GM21786 (cell line): ENCODE measurements around the gene TRPM3.

Experiments
- ATAC-seq: cut with Tn5 transposase; IDR thresholded peaks from one replicate; pipeline ENCODE4 v1.9.1; 2021; ENCODE audit not compliant: unreplicated experiment

Gene TRPM3

DNA sequence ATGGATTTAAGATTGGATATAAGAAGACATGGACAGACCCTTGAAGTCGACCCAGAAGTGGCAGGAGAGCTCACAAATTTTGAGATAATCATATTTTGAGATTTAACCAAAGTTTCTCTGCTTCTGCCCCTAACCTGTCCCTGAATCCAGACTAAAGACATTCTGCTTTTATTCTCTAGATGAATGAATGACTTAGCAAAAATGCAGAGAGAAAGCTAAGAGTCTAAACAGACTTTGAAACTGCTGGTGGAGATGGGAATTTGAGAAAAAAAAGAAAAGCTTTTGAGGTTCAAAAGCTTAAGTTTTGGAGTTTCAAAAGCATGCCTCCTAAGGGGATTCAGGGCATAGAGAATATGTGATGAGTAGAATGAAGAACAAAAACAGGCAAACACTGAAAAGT is 621.8 kb downstream of the TRPM3 start:
- no peak for ATAC-seq

DNA sequence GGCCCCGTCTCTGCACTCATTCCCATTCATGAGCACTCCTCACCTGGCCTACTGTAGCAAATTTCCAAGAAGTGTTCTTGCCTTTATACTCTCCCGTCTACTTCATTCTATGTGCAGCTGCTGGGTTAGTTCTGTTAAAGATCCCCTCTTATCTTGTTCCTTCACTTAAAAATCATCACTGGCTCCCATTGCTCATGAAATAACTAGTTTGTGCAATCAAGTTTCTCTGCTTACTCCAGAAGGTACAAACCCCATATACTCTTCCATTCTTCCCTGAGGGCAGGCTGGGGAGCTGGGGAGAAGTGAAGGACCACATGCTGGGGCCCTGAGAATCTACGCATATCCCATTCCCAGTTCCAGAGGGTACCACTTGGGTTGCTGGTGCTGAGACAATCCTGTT is 622.6 kb downstream of the TRPM3 start:
- ATAC-seq, result no peak

DNA sequence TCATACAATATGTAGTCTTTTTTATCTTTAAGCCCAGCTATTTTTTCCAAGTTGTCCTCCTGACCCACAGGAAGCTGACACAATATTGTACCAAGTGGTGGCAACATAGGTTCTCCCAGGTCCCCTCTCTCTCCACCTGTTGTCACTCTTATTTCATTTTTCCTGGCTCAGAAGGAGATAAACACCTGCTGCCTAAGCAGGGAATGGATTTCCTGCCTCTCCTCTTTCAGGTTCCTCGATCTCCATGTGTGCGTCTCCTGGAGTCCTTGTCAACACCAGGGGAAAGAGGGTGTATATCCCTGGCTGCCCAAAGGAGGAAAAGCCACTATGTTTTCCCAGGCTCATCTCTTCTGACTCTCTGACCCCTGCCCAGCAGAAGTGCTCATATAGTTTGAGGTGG is 625.2 kb downstream of the TRPM3 start:
- no peak for ATAC-seq

DNA sequence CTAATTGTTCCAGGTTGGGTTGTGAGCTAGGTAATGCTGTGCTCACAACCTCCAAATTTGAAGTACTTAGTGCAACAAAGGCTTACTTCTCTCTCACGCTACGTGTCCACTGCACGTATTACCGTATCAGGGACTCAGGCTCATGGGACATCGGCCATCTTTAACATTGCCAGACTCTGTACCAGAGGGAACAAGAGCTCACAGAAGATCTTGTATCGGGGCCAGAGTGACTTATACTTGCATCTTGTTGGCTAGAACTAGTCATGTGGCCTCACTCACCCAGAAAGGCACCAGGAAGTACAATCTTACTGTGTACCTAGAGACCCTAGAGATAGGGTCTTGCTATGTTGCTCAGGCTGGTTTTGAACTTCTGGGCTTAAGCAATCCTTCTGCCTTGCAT is 625.9 kb downstream of the TRPM3 start:
- ATAC-seq, result no peak

DNA sequence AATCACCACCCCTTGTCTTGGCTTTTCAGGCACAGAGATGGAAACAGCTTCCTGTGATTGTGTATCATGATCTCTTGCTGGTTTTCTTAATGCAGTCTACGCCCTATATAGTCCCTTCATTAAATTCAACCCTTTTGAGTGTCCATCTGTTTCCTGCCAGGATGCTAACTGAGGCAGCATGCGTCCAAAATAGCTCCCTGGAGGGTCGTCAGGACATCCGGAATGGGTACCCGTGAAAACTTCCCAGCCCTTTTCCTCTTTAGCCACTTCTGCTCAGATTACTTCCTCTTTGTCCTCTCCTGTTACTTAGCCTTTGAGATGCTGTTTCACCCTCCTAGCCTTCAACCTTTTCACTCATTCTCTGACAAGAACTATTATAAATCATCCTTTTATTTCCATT is 627.2 kb downstream of the TRPM3 start:
- ATAC-seq, result no peak

DNA sequence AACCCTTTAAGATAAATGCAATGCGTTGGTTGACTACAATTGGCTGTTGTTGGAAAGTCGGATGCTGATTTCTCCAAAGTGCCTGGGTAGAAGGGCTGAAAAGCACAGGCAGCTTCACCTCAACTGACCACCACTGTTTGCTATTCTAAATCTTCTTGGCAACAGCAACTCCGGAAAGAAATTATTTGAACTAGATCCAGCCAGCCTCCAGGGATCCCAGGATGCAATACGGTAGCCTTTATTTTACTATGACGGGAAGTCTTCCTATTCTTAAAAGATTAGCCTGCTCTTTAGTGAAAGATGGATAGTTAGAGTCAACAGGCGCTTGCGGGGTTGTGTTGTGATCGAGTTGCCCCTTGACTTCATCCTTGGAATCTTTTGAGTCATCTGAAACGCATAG is 628.4 kb downstream of the TRPM3 start:
- ATAC-seq, result no peak

DNA sequence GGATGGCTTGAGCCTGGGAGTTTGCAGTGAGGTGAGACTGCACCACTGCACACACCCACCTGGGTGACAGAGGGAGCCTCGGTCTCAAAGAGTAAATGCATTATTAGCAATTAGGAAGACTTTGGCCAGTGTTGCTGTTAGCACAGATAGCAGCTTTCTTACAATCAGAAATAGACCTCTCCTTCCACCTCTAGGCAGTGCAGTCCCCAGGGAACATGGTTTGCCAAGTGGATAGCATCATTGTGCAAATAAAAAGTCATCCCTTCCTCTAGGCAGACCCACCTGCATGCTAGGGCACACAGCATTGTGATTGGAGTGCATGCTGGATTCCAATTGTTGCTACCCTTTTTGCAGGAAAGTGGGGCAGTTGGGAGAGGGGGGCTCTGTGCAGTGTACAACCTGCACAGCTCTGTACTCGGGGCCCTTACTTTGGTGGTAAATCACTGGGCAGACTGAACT is 629.1 kb downstream of the TRPM3 start:
- no peak for ATAC-seq

DNA sequence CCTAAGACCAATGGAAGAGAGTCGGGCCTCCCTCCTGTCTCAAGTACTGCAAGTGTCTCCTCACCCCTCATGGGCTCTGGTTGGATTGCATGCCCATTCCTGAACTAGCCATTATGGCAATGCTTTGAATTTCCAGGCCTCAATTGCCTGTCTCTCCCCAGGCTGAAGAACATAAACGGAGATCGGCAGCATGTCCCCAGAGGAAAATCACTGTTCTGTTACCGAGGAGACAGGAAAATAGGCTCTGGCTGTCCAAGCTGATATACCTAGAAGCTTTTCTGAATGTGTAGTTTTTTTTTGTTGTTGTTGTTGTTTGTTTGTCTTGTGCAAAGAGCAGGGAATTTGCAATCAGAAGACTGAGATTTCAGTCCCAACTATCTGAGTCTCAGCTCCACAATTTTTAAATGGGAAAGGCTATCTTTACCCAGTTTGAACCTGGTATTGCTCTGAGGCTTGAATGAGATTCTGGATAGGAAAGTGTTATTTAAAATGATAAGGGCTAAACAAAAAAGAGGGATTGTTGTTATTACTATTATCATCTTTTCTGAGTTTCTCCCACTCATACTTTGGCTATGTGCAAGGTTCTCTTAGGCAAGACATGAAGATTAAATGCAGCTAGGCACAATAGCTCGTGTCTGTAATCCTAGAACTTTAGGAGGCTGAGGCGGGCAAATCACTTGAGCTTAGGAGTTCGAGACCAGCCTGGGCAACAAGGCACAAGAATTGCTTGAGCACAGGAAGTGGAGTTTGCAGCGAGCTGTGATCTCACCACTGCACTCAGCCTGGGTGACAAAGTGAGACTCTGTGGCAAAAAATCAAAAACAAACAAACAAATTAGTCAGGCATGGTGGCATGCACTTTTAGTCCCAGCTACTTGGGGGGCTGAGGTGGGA is 629.7 kb downstream of the TRPM3 start:
- ATAC-seq, result no peak

DNA sequence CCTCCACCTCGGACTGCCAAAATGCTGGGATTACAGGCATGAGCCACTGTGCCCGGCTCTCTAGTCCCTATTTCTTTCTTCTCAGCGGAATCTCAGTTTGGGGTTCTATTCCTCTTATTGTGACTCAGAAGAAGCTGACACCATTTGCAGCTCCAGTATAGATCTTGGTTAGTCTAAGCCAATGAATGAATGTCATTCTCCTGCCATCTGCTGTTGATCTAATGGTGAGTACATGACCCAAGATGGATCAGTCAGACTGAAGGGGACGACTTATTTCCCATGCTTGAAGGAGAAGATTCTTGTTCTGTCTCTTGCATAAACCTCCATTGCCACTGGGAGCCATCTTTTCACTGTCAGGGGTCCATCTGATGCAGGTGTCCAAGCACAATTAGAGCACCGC is 630.9 kb downstream of the TRPM3 start:
- no peak for ATAC-seq

DNA sequence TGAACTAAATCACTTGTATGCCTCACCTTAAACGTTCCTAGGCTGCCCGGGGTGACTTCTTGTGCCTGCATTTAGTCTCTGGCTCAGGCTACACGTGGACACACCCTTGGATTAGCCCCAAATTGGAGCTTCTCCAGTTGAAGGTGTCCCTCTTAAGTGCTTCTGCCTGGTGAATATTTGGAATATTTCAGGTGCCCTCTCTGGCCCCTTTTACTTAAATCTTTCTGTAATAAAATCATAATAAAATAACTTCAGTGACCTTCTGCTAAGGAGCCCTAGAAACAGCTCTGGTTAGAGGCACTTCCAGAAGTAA is 632.7 kb downstream of the TRPM3 start:
- no peak for ATAC-seq

DNA sequence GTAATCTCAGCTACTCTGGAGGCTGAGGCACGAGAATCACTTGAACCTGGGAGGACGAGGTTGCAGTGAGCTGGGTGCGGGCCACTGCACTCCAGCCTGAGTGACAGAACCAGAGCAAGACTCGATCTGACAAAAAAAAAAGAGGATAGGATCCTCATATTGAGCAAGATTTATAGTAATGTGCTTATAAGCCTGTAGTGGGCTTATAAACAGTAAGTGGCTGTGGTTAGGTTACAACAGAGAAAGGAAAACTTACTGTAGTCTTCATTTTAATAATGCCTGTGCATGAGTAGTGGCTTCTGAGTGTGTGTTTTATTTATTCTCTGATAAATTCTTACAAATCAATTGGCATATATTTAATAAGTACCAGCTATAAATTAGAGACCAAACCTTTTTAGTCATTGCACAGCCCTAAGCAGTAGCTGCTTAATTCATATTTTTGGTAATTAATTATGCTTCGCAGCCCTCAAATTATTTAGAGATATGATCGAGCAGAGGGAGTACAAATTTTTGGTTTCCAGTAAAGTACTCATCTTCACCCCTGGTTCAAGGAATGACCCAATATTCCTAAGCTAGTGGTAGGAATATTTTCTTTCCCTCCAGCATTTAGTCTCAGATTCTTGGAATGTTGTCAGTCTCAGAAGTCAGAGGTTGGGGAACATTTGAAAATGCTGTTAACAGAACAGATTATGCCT is 633.2 kb downstream of the TRPM3 start:
- ATAC-seq, result no peak

DNA sequence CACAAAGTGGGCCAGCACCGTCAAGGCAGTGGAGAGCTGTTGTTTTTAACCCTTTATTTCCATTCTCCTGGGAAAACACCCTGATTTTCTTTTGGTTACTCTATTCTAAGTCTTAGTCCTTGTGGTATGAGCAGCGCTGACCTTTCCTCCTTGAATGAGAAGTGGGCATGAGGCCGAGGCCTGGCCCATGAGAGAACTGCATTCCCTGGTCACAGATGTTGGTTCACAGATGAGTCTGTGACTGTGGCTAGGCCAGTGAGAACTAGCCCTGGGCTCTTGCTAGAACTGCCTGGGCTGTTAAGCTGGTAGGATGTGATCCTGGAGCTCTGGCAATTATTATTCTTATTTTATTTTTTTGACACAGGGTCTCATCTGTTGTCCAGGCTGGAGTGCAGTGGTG is 635.3 kb downstream of the TRPM3 start:
- no peak for ATAC-seq

DNA sequence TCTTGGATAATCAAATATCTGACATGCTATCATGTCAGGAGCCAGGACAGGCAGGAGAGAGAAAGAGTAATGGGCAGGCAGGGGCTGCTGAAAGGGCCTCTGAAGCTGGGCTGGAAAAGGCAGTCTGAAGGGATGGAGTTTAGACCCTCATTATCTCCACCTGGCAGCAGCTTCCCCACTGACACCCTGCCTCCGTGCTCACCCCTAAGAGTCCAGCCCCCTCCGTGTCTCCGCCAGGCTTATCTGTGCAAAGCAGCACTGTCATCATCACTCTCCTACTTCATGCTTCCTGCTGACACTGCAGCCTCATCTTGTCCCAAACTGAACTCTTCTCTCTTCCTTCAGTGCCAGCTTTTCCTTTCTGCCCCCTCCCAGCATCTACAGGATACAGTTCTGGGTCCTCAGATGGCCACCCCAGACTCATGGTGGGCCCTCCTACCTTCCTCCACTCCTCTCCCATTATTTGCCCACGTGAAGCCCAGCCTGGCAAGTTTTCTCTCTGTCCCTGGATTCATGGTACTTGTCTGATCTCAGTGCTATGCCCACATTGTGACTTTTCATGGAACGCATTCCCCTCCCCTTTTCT is 636.1 kb downstream of the TRPM3 start:
- ATAC-seq, result no peak

DNA sequence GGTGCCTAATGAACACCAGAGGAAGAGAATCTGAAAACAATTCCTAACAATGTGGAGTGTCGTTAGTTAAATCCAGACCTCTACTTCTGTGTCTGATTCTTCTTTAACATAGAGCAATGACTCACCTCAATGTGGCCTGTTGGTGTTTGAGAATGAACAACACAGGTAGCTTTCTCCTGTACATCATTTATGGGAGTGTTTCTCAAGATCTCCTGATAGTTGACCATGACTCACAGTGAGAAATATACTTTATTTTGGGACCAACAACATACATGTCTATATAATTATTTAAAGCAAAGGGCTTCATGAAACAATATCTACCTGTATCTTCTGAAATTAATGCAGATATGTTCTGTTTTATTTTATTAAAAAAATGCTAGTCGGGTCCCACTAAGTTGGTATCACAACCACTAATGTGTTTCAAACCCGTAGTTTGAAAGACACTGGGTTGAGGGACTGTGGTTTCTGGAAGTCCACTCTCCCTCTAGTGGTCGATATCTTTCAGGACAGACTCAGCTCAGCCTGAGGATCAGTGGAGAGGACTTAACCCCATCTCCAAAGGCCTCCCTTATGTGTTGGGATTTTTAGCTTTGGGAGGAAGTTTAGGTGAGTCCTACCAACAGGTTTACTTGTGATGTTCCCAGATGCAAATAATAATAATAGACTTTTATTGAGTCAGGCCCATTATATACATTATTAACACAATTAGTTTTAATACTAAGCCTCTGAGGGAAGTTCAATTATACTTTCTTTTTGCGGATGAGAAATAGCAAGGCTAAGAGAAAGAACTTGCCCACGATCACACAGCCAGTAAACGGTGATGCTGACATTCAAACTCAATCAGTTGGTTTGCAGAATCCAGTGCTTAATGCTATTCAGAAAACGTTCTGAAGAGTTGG is 636.9 kb downstream of the TRPM3 start:
- ATAC-seq, result peak; percentile 68

DNA sequence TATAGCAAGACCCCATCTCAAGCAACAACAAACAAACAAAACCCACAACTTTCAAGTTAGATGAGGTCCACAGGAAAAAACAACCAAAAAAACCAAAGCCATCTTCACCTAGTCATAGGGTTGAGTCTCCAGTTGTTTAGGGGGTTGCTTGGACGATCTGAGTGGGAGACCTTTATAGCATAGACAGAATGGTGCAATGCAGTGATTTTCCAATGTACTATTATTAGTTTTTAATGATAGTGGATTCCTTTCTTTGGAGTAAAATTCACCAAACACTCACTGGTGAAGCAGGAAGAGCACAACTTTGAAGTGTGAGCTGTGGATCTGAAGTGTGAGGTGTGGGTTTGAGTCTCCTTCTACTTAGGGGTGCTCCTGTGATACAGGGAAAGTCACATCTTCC is 640.0 kb downstream of the TRPM3 start:
- ATAC-seq, result no peak

DNA sequence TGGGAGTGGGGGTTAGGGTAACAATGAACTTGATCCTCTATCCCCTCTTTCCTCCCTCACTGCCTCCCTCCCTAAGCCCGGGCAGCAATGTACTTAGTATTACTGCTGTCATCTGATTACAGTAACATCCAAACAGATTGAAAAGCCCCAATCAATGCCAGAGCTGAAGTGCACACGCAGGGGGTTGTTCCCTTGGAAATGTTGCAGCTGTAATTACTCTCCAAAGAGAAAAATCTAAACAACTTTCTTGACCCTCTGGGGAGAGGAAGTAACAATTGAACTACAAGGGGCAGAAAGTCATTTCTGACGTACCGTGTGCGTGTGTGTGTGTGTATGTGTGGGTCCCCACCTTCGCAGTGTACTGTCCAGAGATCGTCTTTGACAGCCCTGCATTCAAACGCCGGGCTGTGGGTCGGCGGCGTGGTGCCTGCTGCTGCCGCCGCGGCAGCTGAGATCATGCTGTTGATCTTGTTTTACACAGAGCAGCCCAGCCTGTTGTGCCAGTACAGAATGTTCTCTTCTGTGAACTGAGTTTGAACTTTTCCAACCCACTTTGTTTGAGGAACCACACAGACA is 640.9 kb downstream of the TRPM3 start:
- no peak for ATAC-seq

DNA sequence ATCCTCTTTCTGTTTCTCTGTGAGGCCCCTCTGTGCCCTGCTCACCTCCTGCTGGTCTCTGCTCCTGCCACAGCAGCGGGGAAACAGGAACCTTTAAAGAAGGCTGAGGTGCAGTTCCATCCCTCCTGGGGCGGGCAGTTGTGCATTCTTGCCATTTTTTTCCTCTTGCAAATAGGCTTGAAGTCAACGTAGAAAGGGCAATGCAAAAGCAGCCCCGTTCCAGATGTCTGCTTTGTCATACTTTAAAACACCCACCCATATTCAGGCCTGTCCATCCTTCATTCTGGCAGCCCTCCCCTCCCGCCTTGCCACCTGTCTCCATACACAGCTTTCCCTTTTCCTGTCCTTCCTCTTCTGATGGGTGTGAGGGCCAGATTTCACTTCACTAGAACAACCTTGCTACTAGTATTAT is 641.5 kb downstream of the TRPM3 start:
- no peak for ATAC-seq
